ENCODE results near the gene ABHD17A.
A peak's percentile ranks its signal among the peaks of the same experiment; 100 is the strongest.

ABHD17A gene

GRCh38 chr19:1885398-1886119, at the start of gene ABHD17A:
TSS of gene ABHD17A (minus strand) at chr19:1885496. CDS start at chr19:1881566, 3,930 bp downstream.
- DNase-seq = peak; percentile 96 to 98
- peak; percentile 26 for TF ChIP-seq POLR2A (IDR thresholded peaks at IDR 0.05; ENCODE audit: low read length)

- DNase-seq = no peak
- TF ChIP-seq POLR2A (IDR thresholded peaks at IDR 0.05; ENCODE audit: low read length) = no peak
- TF ChIP-seq GATA1 (IDR thresholded peaks at IDR 0.05; ENCODE audit: low read depth, low read length) = no peak
These were observed 48.6 kb upstream of the ABHD17A start for GRCh38 chr19:1933942-1934341.

- no peak for TF ChIP-seq POLR2A (IDR thresholded peaks at IDR 0.05; ENCODE audit: low read length)
- no peak for TF ChIP-seq GATA1 (IDR thresholded peaks at IDR 0.05; ENCODE audit: low read depth, low read length)
These were observed 47.9 kb upstream of the ABHD17A start for GRCh38 chr19:1933244-1933643.

GRCh38 chr19:1932395-1932794, 47.1 kb upstream of the ABHD17A start:
- TF ChIP-seq GATA1 (IDR thresholded peaks at IDR 0.05; ENCODE audit: low read depth, low read length) (no peak), POLR2A (IDR thresholded peaks at IDR 0.05; ENCODE audit: low read length) (no peak)
- DNase-seq = no peak

More at GRCh38 chr19:1933244-1933643, 47.9 kb upstream of the ABHD17A start:
- DNase-seq = no peak

GRCh38 chr19:1931445-1931844, 46.1 kb upstream of the ABHD17A start:
- TF ChIP-seq GATA1 (IDR thresholded peaks at IDR 0.05; ENCODE audit: low read depth, low read length) (no peak), POLR2A (IDR thresholded peaks at IDR 0.05; ENCODE audit: low read length) (no peak)
- no peak for DNase-seq

GRCh38 chr19:1929021-1929742, 43.9 kb upstream of the ABHD17A start:
- peak; percentile 80 to 88 for DNase-seq
- no peak for TF ChIP-seq GATA1 (IDR thresholded peaks at IDR 0.05; ENCODE audit: low read depth, low read length)
- no peak for TF ChIP-seq POLR2A (IDR thresholded peaks at IDR 0.05; ENCODE audit: low read length)

GRCh38 chr19:1925544-1925943, 40.2 kb upstream of the ABHD17A start:
- no peak for DNase-seq
- no peak for TF ChIP-seq GATA1 (IDR thresholded peaks at IDR 0.05; ENCODE audit: low read depth, low read length)
- TF ChIP-seq POLR2A (IDR thresholded peaks at IDR 0.05; ENCODE audit: low read length) = no peak

- TF ChIP-seq POLR2A (IDR thresholded peaks at IDR 0.05; ENCODE audit: low read length) (no peak), GATA1 (IDR thresholded peaks at IDR 0.05; ENCODE audit: low read depth, low read length) (no peak)
- DNase-seq = no peak
These were observed 39.1 kb upstream of the ABHD17A start for GRCh38 chr19:1924320-1924961.

- TF ChIP-seq GATA1 (IDR thresholded peaks at IDR 0.05; ENCODE audit: low read depth, low read length) = no peak
- no peak for DNase-seq
These were observed 38.0 kb upstream of the ABHD17A start for GRCh38 chr19:1923319-1923718.

GRCh38 chr19:1922803-1923202, 37.5 kb upstream of the ABHD17A start:
- no peak for DNase-seq
- TF ChIP-seq GATA1 (IDR thresholded peaks at IDR 0.05; ENCODE audit: low read depth, low read length) (no peak), POLR2A (IDR thresholded peaks at IDR 0.05; ENCODE audit: low read length) (no peak)

- DNase-seq = no peak
- TF ChIP-seq POLR2A (IDR thresholded peaks at IDR 0.05; ENCODE audit: low read length) = no peak
- TF ChIP-seq GATA1 (IDR thresholded peaks at IDR 0.05; ENCODE audit: low read depth, low read length) = no peak
These were observed 36.5 kb upstream of the ABHD17A start for GRCh38 chr19:1921825-1922224.

- DNase-seq = no peak
- no peak for TF ChIP-seq POLR2A (IDR thresholded peaks at IDR 0.05; ENCODE audit: low read length)
- TF ChIP-seq GATA1 (IDR thresholded peaks at IDR 0.05; ENCODE audit: low read depth, low read length) = no peak
These were observed 36.0 kb upstream of the ABHD17A start for GRCh38 chr19:1921326-1921725.

- no peak for TF ChIP-seq POLR2A (IDR thresholded peaks at IDR 0.05; ENCODE audit: low read length)
- no peak for TF ChIP-seq GATA1 (IDR thresholded peaks at IDR 0.05; ENCODE audit: low read depth, low read length)
- no peak for DNase-seq
These were observed 35.3 kb upstream of the ABHD17A start for GRCh38 chr19:1920644-1921043.

- TF ChIP-seq GATA1 (IDR thresholded peaks at IDR 0.05; ENCODE audit: low read depth, low read length) (no peak), POLR2A (IDR thresholded peaks at IDR 0.05; ENCODE audit: low read length) (no peak)
These were observed 33.7 kb upstream of the ABHD17A start for GRCh38 chr19:1918975-1919374.

More at GRCh38 chr19:1918975-1919374, 33.7 kb upstream of the ABHD17A start:
- no peak for DNase-seq
